Activated naive CD8-positive, alpha-beta T cell treated with anti-CD3 and anti-CD28 coated beads, Interleukin-2, amount 10 ng/mL, durations not matched to agents 7 days and 5 days (primary cell): ENCODE measurements around the gene EMCN. TPM values are rescaled to one million over a fixed set of nuclear protein-coding genes. Genes with fewer than 3 reads are reported as not detected.
"Not testable (repeated sequence)": the region's sequence is repeated elsewhere in the genome, so short reads cannot be mapped to it uniquely, and the experiment has no call there.

Source experiments
- ATAC-seq: fragments of 150-1000 bp; cut with Tn5 transposase; one replicate; pipeline ENCODE4 v1.10.0; 2021; ENCODE audit warnings: low read depth, moderate library complexity
- POLR2A ChIA-PET: fragments of 350-600 bp; sonication (Branson Sonifier 250); formaldehyde crosslinking; loops from one replicate; lab custom pipeline; 2021; ENCODE audit warnings: antibody characterized with exemption; lab: Charles Lee
- DNase-seq: peaks from one replicate; pipeline ENCODE4 v3.0.0; 2021
- H3K27ac Mint-ChIP-seq: one replicate; pipeline ENCODE4 v1.8.0; 2022; ENCODE audit warnings: mild to moderate bottlenecking, mixed read lengths
- H3K27me3 Mint-ChIP-seq: one replicate; pipeline ENCODE4 v1.8.0; 2022; ENCODE audit warnings: mild to moderate bottlenecking, moderate library complexity, mixed read lengths
- H3K36me3 Mint-ChIP-seq: one replicate; pipeline ENCODE4 v1.8.0; 2021; ENCODE audit warnings: mild to moderate bottlenecking, mixed read lengths
- H3K4me1 Mint-ChIP-seq: one replicate; pipeline ENCODE4 v1.8.0; 2021; ENCODE audit warnings: mixed read lengths
- H3K4me3 Mint-ChIP-seq: one replicate; pipeline ENCODE4 v1.8.0; 2022; ENCODE audit warnings: mild to moderate bottlenecking, moderate library complexity, mixed read lengths
- H3K9me3 Mint-ChIP-seq: one replicate; pipeline ENCODE4 v1.8.0; 2021; ENCODE audit warnings: mixed read lengths
- total RNA-seq, 2 experiments: library from RNA; stranded (reverse); gene quantifications; one replicate each; pipeline ENCODE4 v1.2.3, GENCODE V29; 2021

The EMCN gene
- total RNA-seq, 2 experiments from 2014 or later = not detected

GRCh38 chr4:100391863-100392262 lies 126.0 kb downstream of the EMCN start:
- Mint-ChIP-seq H3K36me3 (no peaks in the 10 kb centered on the region), H3K27me3 (peaks cover 10% of the 10 kb centered on the region), H3K4me3 (no peak overlapping the region), H3K27ac (no peak overlapping the region), H3K4me1 (peaks cover 2% of the 10 kb centered on the region), H3K9me3 (peaks cover 1% of the 10 kb centered on the region)
- no peak for DNase-seq
- ATAC-seq = no peak
- POLR2A ChIA-PET = no interaction called here

DNA sequence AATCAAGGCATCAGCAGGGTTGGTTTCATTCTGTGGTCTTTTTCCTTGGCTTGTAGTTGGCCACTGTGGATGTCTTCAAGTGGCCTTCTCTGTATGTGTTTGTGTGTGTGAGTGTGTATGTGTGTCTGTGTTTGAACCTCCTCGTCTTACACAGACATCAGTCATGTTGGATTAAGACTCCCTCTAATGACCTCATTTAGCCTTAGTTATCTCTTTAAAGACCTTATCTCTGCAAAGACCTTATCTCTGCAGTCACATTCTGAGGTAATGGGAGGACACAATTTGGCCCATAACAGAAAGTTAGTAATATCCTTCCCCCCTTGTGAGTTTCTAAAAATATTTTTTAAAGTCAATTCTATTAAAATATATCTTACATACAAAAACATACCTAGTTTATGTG lies 126.7 kb downstream of the EMCN start:
- DNase-seq (no peak), ATAC-seq (no peak)
- Mint-ChIP-seq H3K27ac (no peak overlapping the region), H3K4me3 (no peak overlapping the region), H3K36me3 (no peaks in the 10 kb centered on the region), H3K9me3 (peaks cover 1% of the 10 kb centered on the region), H3K4me1 (peaks cover 2% of the 10 kb centered on the region), H3K27me3 (peaks cover 4% of the 10 kb centered on the region)
- POLR2A ChIA-PET = no interaction called here

DNA sequence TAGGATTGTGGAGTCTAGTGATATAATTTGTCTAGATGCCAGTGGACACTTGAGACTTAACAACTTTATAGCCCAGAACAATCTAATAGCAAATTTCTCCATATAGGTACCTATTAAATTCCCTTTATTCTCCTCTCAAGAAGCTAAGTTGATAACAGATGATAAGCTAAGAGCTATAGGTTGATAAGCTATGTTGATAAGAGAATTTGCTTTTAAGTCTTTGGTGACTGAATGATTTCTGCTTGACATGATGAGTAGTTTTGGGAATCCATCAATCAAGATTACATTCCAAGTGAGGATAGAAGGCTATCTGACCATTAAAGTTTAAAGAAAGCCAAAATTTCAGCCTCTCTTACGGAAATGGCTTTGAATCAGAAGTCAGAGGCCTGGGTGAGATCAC lies 131.6 kb downstream of the EMCN start:
- no peaks in the 10 kb centered on the region for H3K36me3 Mint-ChIP-seq
- POLR2A ChIA-PET = no interaction called here
- no peak overlapping the region for H3K27ac Mint-ChIP-seq
- no peaks in the 10 kb centered on the region for H3K4me1 Mint-ChIP-seq
- H3K4me3 Mint-ChIP-seq = no peak overlapping the region
- DNase-seq (no peak), ATAC-seq (no peak)
- H3K27me3 Mint-ChIP-seq = no peaks in the 10 kb centered on the region
- no peaks in the 10 kb centered on the region for H3K9me3 Mint-ChIP-seq

- H3K27me3 Mint-ChIP-seq, H3K9me3 Mint-ChIP-seq, ATAC-seq, H3K4me3 Mint-ChIP-seq, H3K4me1 Mint-ChIP-seq, H3K27ac Mint-ChIP-seq, POLR2A ChIA-PET, DNase-seq, H3K36me3 Mint-ChIP-seq: not testable (repeated sequence)
Measured at GRCh38 chr4:100380401-100380800, 137.4 kb downstream of the EMCN start.

DNA sequence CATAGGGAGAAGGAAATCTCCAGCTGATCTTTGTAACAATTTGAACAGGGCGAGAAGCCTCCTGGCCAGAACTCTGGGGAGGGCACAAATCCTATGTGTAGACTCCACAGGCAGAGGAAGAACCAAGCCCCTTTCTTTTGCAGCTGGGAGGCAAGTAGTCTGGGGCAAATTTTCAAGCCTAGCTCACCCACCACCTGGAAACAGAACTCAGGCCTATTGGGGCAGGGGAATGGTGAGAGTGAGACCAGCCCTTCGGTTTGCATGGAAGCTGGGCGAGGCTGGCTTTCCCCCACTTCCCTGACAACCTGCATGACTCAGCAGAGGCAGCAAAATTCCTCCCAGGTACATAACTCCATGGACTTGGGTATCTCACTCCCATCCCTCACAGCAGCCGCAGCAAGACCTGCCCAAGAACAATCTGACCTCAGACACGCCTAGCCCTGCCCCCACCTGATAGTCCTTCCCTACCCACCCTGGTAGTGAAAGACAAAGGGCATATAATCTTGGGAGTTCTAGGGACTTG lies 138.2 kb downstream of the EMCN start:
- POLR2A ChIA-PET = no interaction called here
- ATAC-seq = no peak
- H3K4me3 Mint-ChIP-seq = no peak overlapping the region
- H3K9me3 Mint-ChIP-seq = peaks cover 4% of the 10 kb centered on the region
- H3K27ac Mint-ChIP-seq = no peak overlapping the region
- peaks cover 2% of the 10 kb centered on the region for H3K27me3 Mint-ChIP-seq
- no peak for DNase-seq
- no peaks in the 10 kb centered on the region for H3K4me1 Mint-ChIP-seq
- H3K36me3 Mint-ChIP-seq = no peaks in the 10 kb centered on the region

GRCh38 chr4:100372432-100372831 lies 145.4 kb downstream of the EMCN start:
- Mint-ChIP-seq H3K4me1 (no peaks in the 10 kb centered on the region), H3K27me3 (peaks cover 2% of the 10 kb centered on the region), H3K36me3 (no peaks in the 10 kb centered on the region), H3K9me3 (no peaks in the 10 kb centered on the region), H3K27ac (no peak overlapping the region), H3K4me3 (no peak overlapping the region)
- DNase-seq (no peak), ATAC-seq (no peak)
- POLR2A ChIA-PET = no interaction called here

GRCh38 chr4:100369871-100370270 lies 148.0 kb downstream of the EMCN start:
- ATAC-seq (no peak), DNase-seq (no peak)
- Mint-ChIP-seq H3K27ac (no peak overlapping the region), H3K9me3 (no peaks in the 10 kb centered on the region), H3K4me1 (no peaks in the 10 kb centered on the region), H3K36me3 (no peaks in the 10 kb centered on the region), H3K4me3 (no peak overlapping the region), H3K27me3 (no peaks in the 10 kb centered on the region)
- POLR2A ChIA-PET = no interaction called here

DNA sequence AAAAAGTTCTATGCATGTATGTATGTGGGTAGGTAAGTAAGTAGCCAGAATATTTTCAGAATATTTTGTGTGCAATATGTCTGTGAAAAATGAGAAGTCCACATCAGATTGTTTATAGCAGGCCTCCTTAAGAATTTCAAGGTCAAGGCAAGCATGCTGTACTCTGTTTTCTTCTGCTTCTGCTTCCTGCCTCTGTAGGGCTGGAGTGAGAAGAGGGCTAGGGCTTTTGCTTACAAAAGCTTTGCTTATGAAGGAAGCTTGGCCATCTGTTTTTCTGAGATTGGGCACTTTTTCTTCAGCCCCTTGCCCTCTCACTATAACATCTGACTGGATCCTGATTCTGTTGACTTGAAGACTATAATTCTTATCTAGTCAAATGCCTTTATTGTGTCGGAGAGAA lies 150.4 kb downstream of the EMCN start:
- no peak overlapping the region for H3K27ac Mint-ChIP-seq
- POLR2A ChIA-PET = no interaction called here
- no peaks in the 10 kb centered on the region for H3K27me3 Mint-ChIP-seq

GRCh38 chr4:100366213-100366612 lies 151.6 kb downstream of the EMCN start:
- DNase-seq = no peak
- POLR2A ChIA-PET = no interaction called here
- no peaks in the 10 kb centered on the region for H3K9me3 Mint-ChIP-seq
- H3K4me1 Mint-ChIP-seq = no peaks in the 10 kb centered on the region
- ATAC-seq = no peak
- H3K27me3 Mint-ChIP-seq = no peaks in the 10 kb centered on the region
- no peak overlapping the region for H3K27ac Mint-ChIP-seq
- H3K4me3 Mint-ChIP-seq = no peak overlapping the region
- no peaks in the 10 kb centered on the region for H3K36me3 Mint-ChIP-seq

More for the DNA sequence above, 150.4 kb downstream of the EMCN start:
- Mint-ChIP-seq H3K4me1 (no peaks in the 10 kb centered on the region), H3K4me3 (no peak overlapping the region), H3K36me3 (no peaks in the 10 kb centered on the region), H3K9me3 (no peaks in the 10 kb centered on the region)
- ATAC-seq (no peak), DNase-seq (no peak)

DNA sequence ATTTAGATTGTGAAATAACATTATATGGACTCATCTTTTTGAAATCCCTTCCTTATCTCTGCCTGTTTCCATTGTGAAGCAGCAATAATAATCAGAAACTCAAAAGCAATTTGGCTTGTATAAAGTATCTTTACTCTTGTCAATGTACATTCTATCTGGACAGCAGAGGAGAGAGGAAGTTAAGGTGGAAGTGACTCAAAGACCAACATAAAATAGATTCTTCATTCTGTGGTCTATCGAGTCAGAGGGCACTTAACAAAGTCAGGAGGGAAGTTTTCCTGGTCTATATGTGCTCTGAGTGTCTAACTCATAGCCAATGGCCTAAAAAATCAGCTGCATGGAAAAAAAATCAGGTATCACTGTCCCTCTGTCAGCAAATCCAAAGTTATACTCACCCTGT lies 155.5 kb downstream of the EMCN start:
- POLR2A ChIA-PET = no interaction called here
- no peak overlapping the region for H3K27ac Mint-ChIP-seq

GRCh38 chr4:100361336-100361735 lies 156.5 kb downstream of the EMCN start:
- no peaks in the 10 kb centered on the region for H3K27me3 Mint-ChIP-seq
- H3K36me3 Mint-ChIP-seq = no peaks in the 10 kb centered on the region
- H3K9me3 Mint-ChIP-seq = peaks cover 6% of the 10 kb centered on the region
- no peak overlapping the region for H3K27ac Mint-ChIP-seq
- ATAC-seq (no peak), DNase-seq (no peak)
- POLR2A ChIA-PET = no interaction called here
- H3K4me1 Mint-ChIP-seq = no peaks in the 10 kb centered on the region
- H3K4me3 Mint-ChIP-seq = no peak overlapping the region

More for the DNA sequence above, 155.5 kb downstream of the EMCN start:
- H3K36me3 Mint-ChIP-seq = no peaks in the 10 kb centered on the region
- ATAC-seq = no peak
- DNase-seq = no peak
- peaks cover 3% of the 10 kb centered on the region for H3K9me3 Mint-ChIP-seq
- no peak overlapping the region for H3K4me3 Mint-ChIP-seq
- H3K27me3 Mint-ChIP-seq = no peaks in the 10 kb centered on the region
- no peaks in the 10 kb centered on the region for H3K4me1 Mint-ChIP-seq

DNA sequence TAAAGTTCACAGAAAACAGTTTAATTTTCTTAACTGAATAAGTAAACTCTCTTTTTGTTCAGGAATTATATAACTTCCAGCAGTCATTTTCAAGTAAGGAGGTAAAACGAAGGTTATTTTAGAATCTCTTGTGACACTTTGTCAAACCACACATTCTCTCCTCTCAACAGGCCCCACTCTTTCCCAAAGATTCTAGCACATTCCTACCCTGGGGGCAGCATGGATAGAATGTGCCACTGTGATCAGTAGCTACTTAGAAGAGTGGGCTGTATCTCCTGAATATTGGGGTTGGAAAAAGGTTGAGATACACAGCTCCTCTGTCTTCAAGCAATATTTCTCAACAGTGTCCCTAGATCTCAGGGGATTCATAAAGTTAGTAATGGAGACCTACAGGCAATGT lies 157.6 kb downstream of the EMCN start:
- Mint-ChIP-seq H3K27me3 (no peaks in the 10 kb centered on the region), H3K4me3 (no peak overlapping the region), H3K36me3 (no peaks in the 10 kb centered on the region), H3K9me3 (peaks cover 6% of the 10 kb centered on the region), H3K27ac (no peak overlapping the region), H3K4me1 (no peaks in the 10 kb centered on the region)
- ATAC-seq = no peak
- POLR2A ChIA-PET = no interaction called here
- no peak for DNase-seq

DNA sequence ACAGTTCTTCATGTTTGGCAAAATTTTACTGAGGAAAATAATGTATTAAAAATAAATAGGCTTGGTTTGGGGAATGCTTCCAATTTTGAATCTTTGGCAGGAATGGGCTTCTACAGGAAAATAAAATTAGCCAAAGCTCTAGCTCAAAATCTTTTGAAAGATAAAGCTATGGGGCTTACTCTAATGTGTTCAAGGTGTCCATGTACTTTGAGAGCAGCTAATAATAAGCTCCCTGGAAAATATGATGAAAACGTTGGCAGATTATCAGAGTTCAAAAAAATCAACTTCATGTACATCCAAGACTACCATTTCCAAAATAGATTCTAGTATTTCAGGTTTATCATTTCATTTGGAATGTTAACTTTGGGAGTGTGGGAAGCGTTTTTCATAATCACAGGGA lies 158.4 kb downstream of the EMCN start:
- no peak overlapping the region for H3K4me3 Mint-ChIP-seq

GRCh38 chr4:100357542-100357941 lies 160.3 kb downstream of the EMCN start:
- ATAC-seq (no peak), DNase-seq (no peak)
- H3K9me3 Mint-ChIP-seq = peaks cover 6% of the 10 kb centered on the region
- H3K4me1 Mint-ChIP-seq = no peaks in the 10 kb centered on the region
- no peak overlapping the region for H3K27ac Mint-ChIP-seq
- POLR2A ChIA-PET = no interaction called here
- H3K36me3 Mint-ChIP-seq = no peaks in the 10 kb centered on the region
- peaks cover 2% of the 10 kb centered on the region for H3K27me3 Mint-ChIP-seq
- H3K4me3 Mint-ChIP-seq = no peak overlapping the region

More for the DNA sequence above, 158.4 kb downstream of the EMCN start:
- no peaks in the 10 kb centered on the region for H3K36me3 Mint-ChIP-seq
- H3K27me3 Mint-ChIP-seq = peaks cover 2% of the 10 kb centered on the region
- H3K9me3 Mint-ChIP-seq = peaks cover 6% of the 10 kb centered on the region
- DNase-seq (no peak), ATAC-seq (no peak)
- H3K27ac Mint-ChIP-seq = no peak overlapping the region
- H3K4me1 Mint-ChIP-seq = no peaks in the 10 kb centered on the region
- POLR2A ChIA-PET = no interaction called here

DNA sequence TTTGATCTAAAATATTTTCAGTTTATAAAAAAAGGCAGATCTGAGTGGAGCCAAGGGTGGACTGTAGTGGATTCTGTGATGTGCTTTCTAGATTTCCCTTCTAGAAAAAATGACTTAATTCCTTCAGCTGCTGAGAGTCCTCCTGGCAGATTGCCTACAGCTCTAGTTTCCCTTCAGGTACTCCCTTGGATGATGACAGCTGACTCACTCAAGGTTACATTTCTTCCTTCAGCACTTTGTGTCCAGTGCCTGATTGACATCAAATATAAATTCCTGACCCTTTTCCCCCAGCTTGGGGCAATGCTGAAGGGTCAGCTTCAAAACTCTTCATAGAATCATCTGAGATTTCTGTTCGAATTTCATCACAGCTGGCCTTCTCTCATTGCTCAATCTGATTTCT lies 161.7 kb downstream of the EMCN start:
- no peak overlapping the region for H3K27ac Mint-ChIP-seq
- peaks cover 2% of the 10 kb centered on the region for H3K27me3 Mint-ChIP-seq
- peaks cover 6% of the 10 kb centered on the region for H3K9me3 Mint-ChIP-seq
- H3K4me1 Mint-ChIP-seq = no peaks in the 10 kb centered on the region
- H3K36me3 Mint-ChIP-seq = no peaks in the 10 kb centered on the region
- no peak for DNase-seq
- POLR2A ChIA-PET = no interaction called here
- no peak overlapping the region for H3K4me3 Mint-ChIP-seq
- ATAC-seq = no peak
